HG03045 (cell line): Measurements from ENCODE around the gene IL1RL2.

Experiments used
- ATAC-seq: cut with Tn5 transposase; IDR thresholded peaks from one replicate; pipeline ENCODE4 v1.9.1; 2021; ENCODE audit warnings: mild to moderate bottlenecking, moderate library complexity; ENCODE audit not compliant: unreplicated experiment

Gene IL1RL2

GRCh38 chr2:102238039-102238756, 51.4 kb downstream of the IL1RL2 start:
- no peak for ATAC-seq

- no peak for ATAC-seq
Observed at GRCh38 chr2:102238778-102239177, 52.0 kb downstream of the IL1RL2 start.

GRCh38 chr2:102239344-102239743, 52.5 kb downstream of the IL1RL2 start:
- ATAC-seq, result no peak

GRCh38 chr2:102240640-102241370, 54.0 kb downstream of the IL1RL2 start:
- ATAC-seq, result peak; percentile 84

- ATAC-seq, result no peak
Observed at GRCh38 chr2:102241616-102242305, 54.9 kb downstream of the IL1RL2 start.

GRCh38 chr2:102245266-102246151, 58.7 kb downstream of the IL1RL2 start:
- no peak for ATAC-seq

GRCh38 chr2:102250278-102250821, 63.5 kb downstream of the IL1RL2 start:
- no peak for ATAC-seq

- ATAC-seq, result no peak
Observed at GRCh38 chr2:102251042-102251848, 64.4 kb downstream of the IL1RL2 start.

GRCh38 chr2:102251849-102252203, 65.0 kb downstream of the IL1RL2 start:
- ATAC-seq, result no peak

- no peak for ATAC-seq
Observed at GRCh38 chr2:102252236-102252635, 65.4 kb downstream of the IL1RL2 start.

- ATAC-seq, result no peak
Observed at GRCh38 chr2:102253140-102253752, 66.4 kb downstream of the IL1RL2 start.

GRCh38 chr2:102253753-102254150, 66.9 kb downstream of the IL1RL2 start:
- ATAC-seq, result no peak

GRCh38 chr2:102256276-102256675, 69.5 kb downstream of the IL1RL2 start:
- no peak for ATAC-seq

GRCh38 chr2:102256874-102257462, 70.1 kb downstream of the IL1RL2 start:
- ATAC-seq, result no peak

- no peak for ATAC-seq
Observed at GRCh38 chr2:102258025-102258385, 71.2 kb downstream of the IL1RL2 start.

- ATAC-seq, result no peak
Observed at GRCh38 chr2:102258386-102259074, 71.7 kb downstream of the IL1RL2 start.

- ATAC-seq, result no peak
Observed at GRCh38 chr2:102261467-102262135, 74.8 kb downstream of the IL1RL2 start.
